ENCODE results near the gene SH2B3. TPM values are rescaled to one million over a fixed set of nuclear protein-coding genes. Genes with fewer than 3 reads are reported as not detected.

SH2B3 gene
- total RNA-seq, 1 donor from 2014 or later, result 24.1 TPM

GRCh38 chr12:111450676-111451075 is 45.0 kb downstream of the SH2B3 start:
- TF ChIP-seq POLR2A (IDR thresholded peaks at IDR 0.05), result no peak
- TF ChIP-seq CTCF (IDR thresholded peaks at IDR 0.05), result no peak
- no peak for TF ChIP-seq POLR2AphosphoS5 (IDR thresholded peaks at IDR 0.05; ENCODE audit: insufficient read depth in 1 of 2, low read depth in 1 of 2)
- intact Hi-C loops (cut with DNase I), result no loop called here
- DNase-seq (ENCODE audit: extremely low spot score in 2 of 2), result peak in 1 of 2 donors; percentile 80
- Histone ChIP-seq H3K9me3 (no peaks in the 10 kb centered on the region), H3K27me3 (no peaks in the 10 kb centered on the region), H3K36me3 (peaks cover 0 to 53% of the 10 kb centered on the region in 2 donors), H3K4me3 (no peak overlapping the region), H3K4me1 (peaks cover 28% of the 10 kb centered on the region), H3K27ac (no peak overlapping the region)

DNA sequence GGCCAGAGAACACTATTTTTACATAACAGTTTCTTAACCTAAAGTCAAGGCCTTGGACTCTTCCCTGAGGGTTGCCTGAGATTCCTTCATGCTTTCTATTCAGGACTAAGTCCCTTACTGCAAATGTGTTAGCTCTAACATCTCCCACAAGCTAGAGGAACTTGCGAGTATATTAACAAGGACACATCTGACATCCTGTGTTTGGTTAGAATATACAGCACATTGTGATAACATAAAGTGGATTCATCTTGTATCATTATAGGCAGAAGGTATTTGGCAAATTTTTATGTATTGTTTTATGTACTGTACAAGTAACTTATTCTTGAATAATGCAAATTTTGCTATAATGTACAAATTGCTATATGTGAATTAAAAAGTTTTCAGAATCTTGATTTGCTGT is 45.5 kb downstream of the SH2B3 start:
- H3K4me1 ChIP-seq, result peaks cover 22% of the 10 kb centered on the region
- no peak for DNase-seq (ENCODE audit: extremely low spot score in 2 of 2)
- intact Hi-C loops (cut with DNase I), result no loop called here
- no peak overlapping the region for H3K27ac ChIP-seq
- no peaks in the 10 kb centered on the region for H3K27me3 ChIP-seq
- peaks cover 0 to 55% of the 10 kb centered on the region in 2 donors for H3K36me3 ChIP-seq
- TF ChIP-seq POLR2A (IDR thresholded peaks at IDR 0.05) (no peak), CTCF (IDR thresholded peaks at IDR 0.05) (no peak), POLR2AphosphoS5 (IDR thresholded peaks at IDR 0.05; ENCODE audit: insufficient read depth in 1 of 2, low read depth in 1 of 2) (no peak)
- no peaks in the 10 kb centered on the region for H3K9me3 ChIP-seq
- no peak overlapping the region for H3K4me3 ChIP-seq

- TF ChIP-seq POLR2AphosphoS5 (IDR thresholded peaks at IDR 0.05; ENCODE audit: insufficient read depth in 1 of 2, low read depth in 1 of 2), result no peak
- TF ChIP-seq CTCF (IDR thresholded peaks at IDR 0.05), result peak; percentile 77 to 79 (median 78)
- Histone ChIP-seq H3K36me3 (peaks cover 0 to 57% of the 10 kb centered on the region in 2 donors), H3K4me3 (no peak overlapping the region), H3K27me3 (no peaks in the 10 kb centered on the region), H3K27ac (no peak overlapping the region), H3K9me3 (no peaks in the 10 kb centered on the region), H3K4me1 (peaks cover 18% of the 10 kb centered on the region)
- intact Hi-C loops (cut with DNase I), result no loop called here
- peak in 1 of 2 donors; percentile 58 for DNase-seq (ENCODE audit: extremely low spot score in 2 of 2)
Observed at GRCh38 chr12:111451649-111452129, 46.0 kb downstream of the SH2B3 start.

DNA sequence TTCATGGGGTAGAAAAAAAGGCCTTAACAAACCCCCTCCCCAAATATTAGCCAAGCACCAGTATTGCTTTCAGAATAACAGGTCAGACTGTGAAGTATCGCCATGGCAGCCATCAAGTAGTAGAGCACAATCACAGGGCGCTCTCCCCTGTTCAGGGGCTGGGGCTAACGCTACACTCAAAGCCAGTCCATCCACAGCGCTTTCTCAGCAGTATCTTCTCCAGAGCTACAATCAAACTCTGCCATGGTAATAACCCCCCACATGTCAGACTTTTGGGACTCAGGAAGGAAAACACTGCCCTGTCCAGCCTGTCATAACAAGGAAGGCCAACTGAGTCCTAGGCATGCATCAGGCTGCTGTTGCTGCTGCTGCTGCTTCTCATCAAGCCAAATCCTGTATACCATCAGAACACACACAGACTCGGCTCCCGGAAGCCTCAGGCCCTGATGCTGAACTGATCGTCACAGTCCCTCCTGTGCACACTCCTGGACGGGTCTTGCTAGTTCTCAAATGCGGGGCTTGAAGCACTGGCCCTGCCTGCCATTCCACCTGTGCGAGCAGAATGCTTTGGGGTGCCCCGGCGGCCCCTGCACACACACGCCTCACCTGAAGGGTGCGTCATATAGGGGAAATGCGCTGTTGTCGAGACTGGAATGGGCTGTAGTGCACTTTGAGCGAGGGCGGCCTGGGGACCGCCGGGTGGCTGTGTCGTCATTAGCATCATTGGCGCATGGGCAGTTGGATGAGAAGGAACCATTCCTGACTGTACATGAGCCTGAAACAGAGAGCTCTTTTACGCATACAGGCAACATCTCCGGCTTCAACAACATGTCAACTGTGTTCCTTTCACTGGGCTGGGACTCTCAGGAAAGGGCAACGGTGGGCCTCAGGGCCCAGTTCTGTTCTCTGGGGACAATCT is 47.6 kb downstream of the SH2B3 start:
- H3K27ac ChIP-seq, result no peak overlapping the region
- H3K9me3 ChIP-seq, result no peaks in the 10 kb centered on the region
- peaks cover 0 to 53% of the 10 kb centered on the region in 2 donors for H3K36me3 ChIP-seq
- H3K4me3 ChIP-seq, result no peak overlapping the region
- no peaks in the 10 kb centered on the region for H3K27me3 ChIP-seq
- intact Hi-C loops (cut with DNase I), result no loop called here
- peak in 1 of 2 donors; percentile 85 for DNase-seq (ENCODE audit: extremely low spot score in 2 of 2)
- TF ChIP-seq CTCF (IDR thresholded peaks at IDR 0.05), result no peak
- TF ChIP-seq POLR2A (IDR thresholded peaks at IDR 0.05), result no peak
- TF ChIP-seq POLR2AphosphoS5 (IDR thresholded peaks at IDR 0.05; ENCODE audit: insufficient read depth in 1 of 2, low read depth in 1 of 2), result no peak
- H3K4me1 ChIP-seq, result peaks cover 18% of the 10 kb centered on the region

- H3K27ac ChIP-seq, result no peak overlapping the region
- intact Hi-C loops (cut with DNase I), result no loop called here
- DNase-seq (ENCODE audit: extremely low spot score in 2 of 2), result peak in 1 of 2 donors; percentile 47
- H3K4me1 ChIP-seq, result peaks cover 9% of the 10 kb centered on the region
- H3K9me3 ChIP-seq, result no peaks in the 10 kb centered on the region
- no peak for TF ChIP-seq POLR2AphosphoS5 (IDR thresholded peaks at IDR 0.05; ENCODE audit: insufficient read depth in 1 of 2, low read depth in 1 of 2)
- no peak for TF ChIP-seq POLR2A (IDR thresholded peaks at IDR 0.05)
- no peak for TF ChIP-seq CTCF (IDR thresholded peaks at IDR 0.05)
- H3K4me3 ChIP-seq, result no peak overlapping the region
- no peaks in the 10 kb centered on the region for H3K27me3 ChIP-seq
- H3K36me3 ChIP-seq, result peaks cover 0 to 47% of the 10 kb centered on the region in 2 donors
Observed at GRCh38 chr12:111454311-111454710, 48.6 kb downstream of the SH2B3 start.

All from vagina (tissue), 2 donors.